Smooth muscle cell of trachea (primary cell): ENCODE measurements around the gene ZNF772. TPM values are rescaled to one million over a fixed set of nuclear protein-coding genes. Genes with fewer than 3 reads are reported as not detected.

ENCODE experiments used
- total RNA-seq: library from RNA; depleted of rRNA; stranded (reverse); fragments of >200 nt; gene quantifications from 2 replicates; pipeline ENCODE4 v1.2.1, GENCODE V29; 2014

ZNF772 gene
- total RNA-seq, result 20.0 and 28.7 TPM in 2 replicates

DNA sequence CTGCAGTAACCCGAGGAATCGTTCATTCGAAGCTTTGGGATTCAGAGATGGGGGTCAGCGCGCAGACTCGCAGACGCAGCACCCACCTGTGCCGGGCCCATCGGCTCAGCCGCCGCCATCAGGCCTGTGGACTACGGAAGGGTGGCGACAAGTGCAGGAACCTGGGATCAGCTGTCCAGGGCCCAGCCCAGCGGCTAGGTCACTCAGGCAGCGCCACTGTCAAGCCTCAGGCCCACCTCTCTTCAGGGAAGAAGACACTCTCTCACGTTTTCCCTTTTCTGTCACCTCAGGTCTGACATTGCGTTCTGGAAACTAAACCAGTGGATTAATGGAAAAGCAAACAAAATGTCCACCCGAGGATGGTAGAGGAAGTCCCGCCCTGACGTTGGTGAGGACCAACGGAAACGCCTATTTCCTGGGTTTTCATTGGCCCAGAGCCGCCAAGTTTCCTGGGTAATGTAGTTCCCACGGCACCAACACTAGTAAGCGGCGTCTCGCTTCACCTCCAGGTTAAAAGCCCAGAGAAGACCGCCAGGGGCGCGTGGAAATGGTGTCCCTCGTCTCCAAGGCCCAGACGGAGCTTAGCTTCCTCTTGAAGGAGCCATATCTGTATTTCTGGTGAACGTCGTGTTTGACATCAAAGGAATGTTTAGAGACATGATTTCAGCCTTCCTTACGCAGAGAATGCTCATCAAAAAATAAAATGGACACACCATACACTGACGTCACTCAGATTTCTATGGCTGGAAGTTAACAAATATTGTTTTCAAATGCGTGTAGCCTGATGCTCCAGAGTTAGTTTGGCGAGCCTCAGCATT, at the start of gene ZNF772:
TSS of gene ZNF772 (minus strand) at position 376 of the 818 bp plus-strand sequence. CDS start at position 119, 257 bp downstream.

DNA sequence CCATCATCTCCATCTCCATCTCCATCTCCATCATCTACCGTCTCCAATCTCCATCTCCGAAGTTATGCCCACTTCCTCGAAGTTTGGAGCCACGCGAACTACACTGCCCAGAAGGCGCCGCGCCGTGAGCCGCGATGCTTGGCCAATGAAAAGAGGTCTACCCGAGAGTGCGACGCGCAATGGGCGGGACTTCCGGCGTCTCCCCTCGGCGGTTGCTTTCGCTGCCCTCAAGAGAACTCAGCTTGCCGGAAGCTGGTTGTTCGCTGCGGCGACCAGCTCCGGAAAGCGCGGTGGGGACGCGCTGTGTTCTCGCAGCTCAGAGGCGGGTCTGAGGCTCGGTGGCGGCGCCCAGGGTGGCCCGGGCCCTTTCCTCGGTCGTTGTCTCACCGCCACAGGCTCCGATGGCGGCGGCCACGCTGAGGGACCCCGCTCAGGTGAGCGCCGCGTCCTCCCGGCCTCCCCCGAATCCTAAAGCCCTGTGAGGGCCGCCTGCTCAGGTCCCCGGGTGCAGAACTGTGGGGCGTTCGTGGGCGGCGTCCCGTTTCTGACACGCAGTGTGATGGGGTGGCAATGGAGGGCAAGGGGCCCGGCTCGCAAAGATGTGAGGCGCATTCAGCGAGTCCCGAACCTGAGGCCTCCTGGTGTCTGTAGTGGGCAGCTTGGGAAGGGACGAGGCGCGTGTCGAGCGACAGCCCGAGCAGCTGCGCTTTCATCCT, 22.5 kb upstream of the ZNF772 start, which contains the start of gene ZNF773:
TSS of gene ZNF773 (plus strand) at position 259 of the 716 bp plus-strand sequence. CDS start at position 402, 143 bp downstream.

DNA sequence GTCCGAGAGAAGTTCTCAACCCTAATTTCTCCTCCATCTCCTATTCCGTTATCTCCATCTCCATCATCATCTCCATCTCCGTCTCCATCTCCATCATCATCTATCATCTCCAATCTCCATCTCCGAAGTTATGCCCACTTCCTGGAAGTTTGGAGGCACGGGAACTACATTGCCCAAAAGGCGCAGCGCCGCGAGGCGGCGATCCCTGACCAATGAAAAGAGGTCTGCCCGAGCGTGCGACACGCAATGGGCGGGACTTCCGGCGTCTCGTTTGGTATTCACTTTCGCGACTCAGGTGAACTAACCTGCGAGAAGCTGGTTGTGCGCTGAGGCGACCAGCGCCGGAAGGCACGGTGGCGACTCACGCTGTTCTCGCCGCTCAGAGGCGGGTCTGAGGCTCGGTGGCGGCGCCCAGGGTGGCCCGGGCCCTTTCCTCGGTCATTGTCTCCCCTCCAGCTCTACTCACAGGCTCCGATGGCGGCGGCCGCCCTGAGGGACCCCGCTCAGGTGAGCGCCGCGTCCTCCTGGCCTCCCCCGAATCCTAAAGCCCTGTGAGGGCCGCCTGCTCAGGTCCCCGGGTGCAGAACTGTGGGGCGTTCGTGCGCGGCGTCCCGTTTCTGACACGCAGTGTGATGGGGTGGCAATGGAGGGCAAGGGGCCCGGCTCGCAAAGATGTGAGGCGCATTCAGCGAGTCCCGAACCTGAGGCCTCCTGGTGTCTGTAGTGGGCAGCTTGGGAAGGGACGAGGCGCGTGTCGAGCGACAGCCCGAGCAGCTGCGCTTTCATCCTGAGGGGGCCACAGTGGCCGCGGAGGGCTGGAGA, 10.3 kb upstream of the ZNF772 start, which contains the start of gene ZNF419:
TSS of gene ZNF419 (plus strand) at position 274 of the 822 bp plus-strand sequence. CDS start at position 475, 201 bp downstream.

DNA sequence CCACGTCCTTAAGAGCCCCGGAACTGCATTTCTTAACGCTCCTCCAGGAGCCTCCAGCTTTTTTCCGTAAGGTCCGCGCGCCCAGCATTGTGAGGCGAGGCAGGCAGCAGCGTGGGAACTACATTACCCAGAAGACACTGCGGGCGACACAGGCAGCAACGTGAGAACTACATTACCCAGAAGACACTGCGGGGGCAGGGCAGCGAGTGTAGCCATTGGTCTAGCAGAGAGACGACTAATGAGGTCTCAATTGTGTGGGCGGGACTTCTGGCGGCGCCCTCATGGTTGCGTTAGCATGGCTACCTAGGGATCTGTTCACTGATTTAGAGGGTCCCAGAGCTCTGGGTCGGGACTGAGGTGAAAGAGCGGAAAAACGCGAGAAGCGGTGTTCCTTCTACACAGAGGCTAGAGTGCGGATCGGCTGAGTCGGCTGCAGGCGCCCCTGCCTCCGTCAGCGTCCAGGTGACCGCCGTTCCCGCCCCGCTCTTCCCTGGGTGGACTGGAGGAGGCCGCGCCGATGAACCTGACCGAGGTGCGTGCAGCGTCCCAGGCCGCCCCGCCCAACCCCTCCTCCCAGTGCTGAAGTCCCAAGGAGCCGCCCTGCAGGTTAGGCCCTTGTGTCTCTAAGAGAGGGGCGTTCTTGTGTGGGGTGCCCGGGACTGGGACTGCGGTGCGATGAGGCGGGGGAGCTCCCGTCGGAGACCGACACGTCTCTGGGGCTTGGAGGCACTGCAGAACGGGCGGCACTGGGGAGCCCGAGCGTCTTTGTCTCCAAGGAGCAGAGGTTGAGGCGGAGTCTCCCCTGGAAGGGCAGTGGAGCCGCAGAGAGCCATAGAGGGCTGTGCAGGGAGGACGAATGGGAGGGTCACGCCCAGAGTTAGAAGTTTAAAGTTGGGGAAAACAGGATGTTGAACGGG, 42.0 kb downstream of the ZNF772 start, which contains the start of gene ZNF749:
TSS of gene ZNF749 (plus strand) at position 264 of the 917 bp plus-strand sequence. CDS start at position 518, 254 bp downstream.

Other genes starting within 250 kb of the ZNF772 start
- gene AURKC, start 246.5 kb downstream of the ZNF772 start, total RNA-seq, result 0.44 and 0.66 TPM in 2 replicates
- 24.1 and 28.6 TPM in 2 replicates for gene ZNF805, start 236.9 kb downstream of the ZNF772 start, total RNA-seq
- 49.5 and 79.2 TPM in 2 replicates for gene ZNF460, start 197.1 kb downstream of the ZNF772 start, total RNA-seq
- 9.9 and 12.7 TPM in 2 replicates for gene ZNF543, start 157.1 kb downstream of the ZNF772 start, total RNA-seq
- gene ZNF304, start 126.3 kb downstream of the ZNF772 start, total RNA-seq, result 12.6 and 14.0 TPM in 2 replicates
- gene TRAPPC2B, start 114.0 kb downstream of the ZNF772 start, total RNA-seq, result 14.7 and 16.7 TPM in 2 replicates
- 5.1 and 7.0 TPM in 2 replicates for gene ZNF547, start 114.0 kb downstream of the ZNF772 start, total RNA-seq
- 25.6 and 28.8 TPM in 2 replicates for gene ZNF548, start 87.7 kb downstream of the ZNF772 start, total RNA-seq
- gene ZNF17, start 66.4 kb downstream of the ZNF772 start, total RNA-seq, result 14.1 and 16.0 TPM in 2 replicates
- gene ZNF749, start 42.2 kb downstream of the ZNF772 start, total RNA-seq, result 6.5 and 8.9 TPM in 2 replicates
- gene VN1R1, start 20.4 kb downstream of the ZNF772 start, total RNA-seq, result 0.83 and 1.2 TPM in 2 replicates
- 13.7 and 19.1 TPM in 2 replicates for gene ZNF419, start 10.2 kb upstream of the ZNF772 start, total RNA-seq
- gene ZNF773, start 22.4 kb upstream of the ZNF772 start, total RNA-seq, result 26.2 and 40.7 TPM in 2 replicates
- gene ZNF549, start 49.8 kb upstream of the ZNF772 start, total RNA-seq, result 5.6 and 6.3 TPM in 2 replicates
- 7.3 and 10.5 TPM in 2 replicates for gene ZNF550, start 82.3 kb upstream of the ZNF772 start, total RNA-seq
- 6.8 and 6.9 TPM in 2 replicates for gene ZNF416, start 101.3 kb upstream of the ZNF772 start, total RNA-seq
- gene ZIK1, start 106.6 kb upstream of the ZNF772 start, total RNA-seq, result 7.0 and 8.1 TPM in 2 replicates
- gene ZNF530, start 122.3 kb upstream of the ZNF772 start, total RNA-seq, result 2.0 and 4.2 TPM in 2 replicates
- gene ZNF134, start 136.7 kb upstream of the ZNF772 start, total RNA-seq, result 21.5 and 28.4 TPM in 2 replicates
- gene ZNF211, start 155.6 kb upstream of the ZNF772 start, total RNA-seq, result 12.4 and 12.7 TPM in 2 replicates
- not detected in 2 replicates for gene ZSCAN4, start 191.4 kb upstream of the ZNF772 start, total RNA-seq
- gene ZNF551, start 204.4 kb upstream of the ZNF772 start, total RNA-seq, result 6.0 and 8.9 TPM in 2 replicates
- 4.9 and 5.3 TPM in 2 replicates for gene ZNF154, start 231.6 kb upstream of the ZNF772 start, total RNA-seq